H1 (cell line): Measurements from ENCODE around the gene RRAS. TPM values are rescaled to one million over a fixed set of nuclear protein-coding genes. Genes with fewer than 3 reads are reported as not detected.

Experiments used
- CTCF ChIA-PET: fragments of 300-600 bp; sonication (Branson Sonifier 250); formaldehyde crosslinking; loops from one replicate; lab custom pipeline; 2021; ENCODE audit not compliant: partially characterized antibody; lab: Charles Lee
- POLR2A ChIA-PET: fragments of 300-600 bp; sonication (Branson Sonifier 250); formaldehyde crosslinking; loops from one replicate; lab custom pipeline; 2021; ENCODE audit warnings: inconsistent platforms; ENCODE audit not compliant: partially characterized antibody; lab: Charles Lee
- DNase-seq, 2 experiments: peaks; one replicate each; pipeline versions ENCODE4 v3.0.0 to v3.0.0-alpha.2; 2010 to 2022; ENCODE audit warnings: low spot score in 2 of 2, low read depth in 1 of 2, mixed read lengths in 1 of 2
- FAIRE-seq: peaks from 2 replicates; lab custom pipeline; 2011; peaks lifted over from hg19 to GRCh38; lab: Jason Lieb, UNC
- H2AFZ ChIP-seq: 2 replicates; pipeline ENCODE4 v1.8.1; 2012; ENCODE audit warnings: low read length, inconsistent platforms
- H2AK5ac ChIP-seq: 2 replicates; pipeline ENCODE4 v1.6.1; 2013; ENCODE audit warnings: low read depth, low read length
- H2BK120ac ChIP-seq: replicated peaks from 2 replicates; pipeline ENCODE3; 2013; ENCODE audit warnings: low read depth, low read length, inconsistent platforms
- H2BK12ac ChIP-seq: 2 replicates; pipeline ENCODE4 v1.6.1; 2013; ENCODE audit warnings: low read depth, low read length
- H2BK15ac ChIP-seq: 2 replicates; pipeline ENCODE4 v1.6.1; 2013; ENCODE audit warnings: low read length
- H2BK20ac ChIP-seq: 2 replicates; pipeline ENCODE4 v1.6.1; 2013; ENCODE audit warnings: low read length
- H2BK5ac ChIP-seq: 2 replicates; pipeline ENCODE4 v1.6.1; 2013; ENCODE audit warnings: low read depth, low read length
- H3K14ac ChIP-seq: 2 replicates; pipeline ENCODE4 v1.6.1; 2013; ENCODE audit warnings: inconsistent platforms; ENCODE audit not compliant: insufficient read length
- H3K18ac ChIP-seq: 2 replicates; pipeline ENCODE4 v1.6.1; 2013; ENCODE audit warnings: low read length; ENCODE audit errors: extremely low read depth
- H3K23ac ChIP-seq: 2 replicates; pipeline ENCODE4 v1.6.1; 2013; ENCODE audit warnings: inconsistent platforms; ENCODE audit not compliant: insufficient read length
- H3K23me2 ChIP-seq: 2 replicates; pipeline ENCODE4 v1.6.1; 2013; ENCODE audit warnings: low read depth, low read length
- H3K27ac ChIP-seq: 2 replicates; pipeline ENCODE4 v1.6.1; 2011; ENCODE audit warnings: low read depth, low read length, inconsistent platforms
- H3K27me3 ChIP-seq, 4 experiments: replicated peaks in 1 of 4; 1 replicate in 1 of 4; 2 replicates in 3 of 4; pipeline versions ENCODE4 v1.6.1 to v1.8.1; 2011 to 2013; ENCODE audit warnings: low read length in 3 of 4, mild to moderate bottlenecking in 3 of 4, inconsistent platforms in 2 of 4, mixed read lengths in 2 of 4, moderate library complexity in 1 of 4; ENCODE audit not compliant: control insufficient read depth in 3 of 4, insufficient read depth in 3 of 4; ENCODE audit errors: extremely low read depth in 1 of 4
- H3K36me3 ChIP-seq, 4 experiments: 2 replicates each; pipeline versions ENCODE4 v1.6.1 to v1.8.1; 2011 to 2013; ENCODE audit warnings: mild to moderate bottlenecking in 4 of 4, low read length in 3 of 4, moderate library complexity in 2 of 4, control low read depth in 1 of 4, inconsistent platforms in 1 of 4; ENCODE audit not compliant: insufficient read depth in 4 of 4, control insufficient read depth in 2 of 4
- H3K4ac ChIP-seq: replicated peaks from 2 replicates; pipeline ENCODE3; 2013; ENCODE audit warnings: low read length, low read depth, mixed read lengths, inconsistent platforms; ENCODE audit not compliant: insufficient read length
- H3K4me1 ChIP-seq, 4 experiments: replicated peaks in 1 of 4; 1 replicate in 1 of 4; 2 replicates in 3 of 4; pipeline versions ENCODE4 v1.6.1 to v1.8.1; 2011 to 2013; ENCODE audit warnings: low read length in 3 of 4, inconsistent platforms in 2 of 4, mixed read lengths in 1 of 4; ENCODE audit not compliant: insufficient read depth in 4 of 4, control insufficient read depth in 3 of 4
- H3K4me2 ChIP-seq, 2 experiments: 2 replicates each; pipeline versions ENCODE4 v1.6.1 to v1.8.1; 2011 to 2013; ENCODE audit warnings: low read depth in 2 of 2, low read length in 2 of 2, control low read depth in 1 of 2, inconsistent platforms in 1 of 2, mild to moderate bottlenecking in 1 of 2; ENCODE audit not compliant: insufficient read depth in 1 of 2
- H3K4me3 ChIP-seq, 4 experiments: fragments of 200-600, 300-600 bp in 1 of 4; sonication (generic), shearing (Covaris generic), sonication (Bioruptor Twin) in 1 of 4; 2 replicates each; pipeline versions ENCODE4 v1.5.1 to v1.8.1; 2011 to 2016; ENCODE audit warnings: low read length in 4 of 4, low read depth in 3 of 4, control low read depth in 2 of 4, inconsistent platforms in 2 of 4, mild to moderate bottlenecking in 2 of 4, mixed read lengths in 1 of 4, moderate library complexity in 1 of 4; ENCODE audit not compliant: insufficient read depth in 2 of 4; ENCODE audit errors: extremely low read depth in 1 of 4
- H3K56ac ChIP-seq: replicated peaks from 2 replicates; pipeline ENCODE3; 2013; ENCODE audit warnings: low read depth, mild to moderate bottlenecking, mixed read lengths, low read length, inconsistent platforms; ENCODE audit not compliant: insufficient read length
- H3K79me1 ChIP-seq: 2 replicates; pipeline ENCODE4 v1.6.1; 2013; ENCODE audit warnings: low read depth, low read length, control low read depth
- H3K79me2 ChIP-seq, 2 experiments: 2 replicates each; pipeline versions ENCODE4 v1.6.1 to v1.8.1; 2012 to 2013; ENCODE audit warnings: low read length in 2 of 2, mild to moderate bottlenecking in 2 of 2, inconsistent platforms in 1 of 2; ENCODE audit not compliant: insufficient read depth in 2 of 2, control insufficient read depth in 1 of 2
- H3K9ac ChIP-seq, 4 experiments: replicated peaks in 1 of 4; 1 replicate in 1 of 4; 2 replicates in 3 of 4; pipeline versions ENCODE4 v1.6.1 to v1.8.1; 2011 to 2013; ENCODE audit warnings: low read depth in 3 of 4, low read length in 3 of 4, control low read depth in 2 of 4, mild to moderate bottlenecking in 2 of 4, moderate library complexity in 2 of 4, inconsistent platforms in 1 of 4; ENCODE audit errors: extremely low read depth in 1 of 4
- H3K9me3 ChIP-seq, 2 experiments: 2 replicates each; pipeline versions ENCODE4 v1.6.1 to v1.8.1; 2012 to 2013; ENCODE audit warnings: mild to moderate bottlenecking in 2 of 2, moderate library complexity in 2 of 2, control low read depth in 1 of 2, inconsistent platforms in 1 of 2, low read depth in 1 of 2, low read length in 1 of 2, mixed read lengths in 1 of 2; ENCODE audit not compliant: insufficient read depth in 2 of 2
- H4K20me1 ChIP-seq, 2 experiments: replicated peaks in 1 of 2; 2 replicates each; pipeline versions ENCODE3 to v1.8.1; 2011 to 2013; ENCODE audit warnings: inconsistent platforms in 2 of 2, low read length in 2 of 2, mild to moderate bottlenecking in 1 of 2; ENCODE audit not compliant: insufficient read depth in 2 of 2, control insufficient read depth in 1 of 2
- H4K5ac ChIP-seq: 2 replicates; pipeline ENCODE4 v1.6.1; 2013; ENCODE audit warnings: low read length, low read depth, mixed read lengths, inconsistent platforms; ENCODE audit not compliant: insufficient read length
- H4K8ac ChIP-seq: 2 replicates; pipeline ENCODE4 v1.8.0; 2013; ENCODE audit warnings: mild to moderate bottlenecking, moderate library complexity, low read length, inconsistent platforms; ENCODE audit not compliant: insufficient read depth; ENCODE audit errors: extremely low read depth
- H4K91ac ChIP-seq: replicated peaks from 2 replicates; pipeline ENCODE3; 2013; ENCODE audit warnings: low read length, mixed read lengths, inconsistent platforms; ENCODE audit not compliant: insufficient read length
- BCL11A ChIP-seq, 2 experiments: IDR thresholded peaks; one replicate each; pipeline ENCODE4 v1.6.1; 2011; ENCODE audit warnings: low read depth in 2 of 2, low read length in 2 of 2, mild to moderate bottlenecking in 2 of 2
- CEBPB ChIP-seq: IDR thresholded peaks from 2 replicates; pipeline ENCODE4 v1.6.1; 2012; ENCODE audit warnings: low read depth, low read length
- CREB1 ChIP-seq: IDR thresholded peaks from 2 replicates; pipeline ENCODE4 v1.6.1; 2012; ENCODE audit warnings: inconsistent platforms
- EGR1 ChIP-seq: IDR thresholded peaks from 2 replicates; pipeline ENCODE4 v1.6.1; 2011; ENCODE audit warnings: low read depth, low read length, borderline replicate concordance
- GTF2F1 ChIP-seq: IDR thresholded peaks from 2 replicates; pipeline ENCODE4 v1.6.1; 2012; ENCODE audit warnings: low read depth, low read length, improper control_type of control experiment, borderline replicate concordance
- HDAC6 ChIP-seq: IDR thresholded peaks from one replicate; pipeline ENCODE4 v1.7.1; 2012; ENCODE audit warnings: low read depth, mild to moderate bottlenecking, inconsistent platforms, low read length, moderate library complexity
- KDM4A ChIP-seq: IDR thresholded peaks from one replicate; pipeline ENCODE4 v1.7.1; 2012; ENCODE audit warnings: low read depth, mild to moderate bottlenecking, moderate library complexity, low read length, inconsistent platforms; ENCODE audit not compliant: severe bottlenecking
- SIN3A ChIP-seq, 2 experiments: IDR thresholded peaks in 1 of 2; conservative IDR thresholded peaks in 1 of 2; 2 replicates each; pipeline ENCODE4 v1.6.1; 2011 to 2012; ENCODE audit warnings: low read length in 2 of 2, improper control_type of control experiment in 1 of 2, low read depth in 1 of 2, mild to moderate bottlenecking in 1 of 2
- SP1 ChIP-seq: IDR thresholded peaks from 2 replicates; pipeline ENCODE4 v1.6.1; 2011; ENCODE audit warnings: low read depth, low read length
- SRF ChIP-seq: IDR thresholded peaks from 2 replicates; pipeline ENCODE4 v1.6.1; 2011; ENCODE audit warnings: mild to moderate bottlenecking, low read depth, low read length, moderate library complexity
- TAF1 ChIP-seq: IDR thresholded peaks from 2 replicates; pipeline ENCODE4 v1.6.1; 2011; ENCODE audit warnings: mild to moderate bottlenecking, low read depth, low read length
- ZNF274 ChIP-seq: IDR thresholded peaks from 2 replicates; pipeline ENCODE4 v1.7.0; 2012; ENCODE audit warnings: low read length, borderline replicate concordance; ENCODE audit errors: extremely low read depth
- WGBS, 2 experiments: shearing (Covaris generic) in 1 of 2; methylation state at CpG; one replicate each; pipeline versions ENCODE4 v1.1.6 to v1.1.7; 2013 to 2015; ENCODE audit warnings: low lambda C conversion rate in 2 of 2, mixed read lengths in 2 of 2, inconsistent platforms in 1 of 2, low coverage in 1 of 2, missing lambda C conversion rate in 1 of 2; ENCODE audit not compliant: insufficient replicate concordance in 2 of 2, insufficient coverage in 1 of 2, insufficient read length in 1 of 2; ENCODE audit errors: extremely low coverage in 1 of 2, missing lambda C conversion rate in 1 of 2; 5-methylcytosine and 5-hydroxymethylcytosine counted together
- polyA plus RNA-seq, 7 experiments: library from polyadenylated mRNA; depleted of rRNA in 3 of 7; stranded (reverse) in 5 of 7; unstranded in 2 of 7; fragments of >200 nt in 5 of 7; fragments of 200-250 nt in 2 of 7; gene quantifications; 1 replicate in 5 of 7; 2 replicates in 1 of 7; 4 replicates in 1 of 7; pipeline versions ENCODE4 v1.2.1 to v1.2.3, GENCODE V29; 2011 to 2013; ENCODE audit warnings: missing spikeins in 2 of 7, mixed read lengths in 2 of 7
- total RNA-seq: library from RNA; stranded (reverse); fragmentation: NEBNext Ultra II Directional; extraction: Animal tissue kit (Norgen Biotek cat#: 25700); gene quantifications from 2 replicates; pipeline ENCODE4 v1.2.1, GENCODE V29; 2021
- TF ChIP-seq, protein P1 (sequence below): IDR thresholded peaks from 2 replicates; pipeline ENCODE4 v1.6.1; 2011; ENCODE audit warnings: low read depth, mild to moderate bottlenecking, low read length; ENCODE audit not compliant: insufficient read depth

RRAS gene
- total and polyA plus RNA-seq, 2 of the 8 experiments (the other 6 are each of a cell fraction or from before 2014, with no cell fraction given) = 17.7 to 49.1 TPM

DNA sequence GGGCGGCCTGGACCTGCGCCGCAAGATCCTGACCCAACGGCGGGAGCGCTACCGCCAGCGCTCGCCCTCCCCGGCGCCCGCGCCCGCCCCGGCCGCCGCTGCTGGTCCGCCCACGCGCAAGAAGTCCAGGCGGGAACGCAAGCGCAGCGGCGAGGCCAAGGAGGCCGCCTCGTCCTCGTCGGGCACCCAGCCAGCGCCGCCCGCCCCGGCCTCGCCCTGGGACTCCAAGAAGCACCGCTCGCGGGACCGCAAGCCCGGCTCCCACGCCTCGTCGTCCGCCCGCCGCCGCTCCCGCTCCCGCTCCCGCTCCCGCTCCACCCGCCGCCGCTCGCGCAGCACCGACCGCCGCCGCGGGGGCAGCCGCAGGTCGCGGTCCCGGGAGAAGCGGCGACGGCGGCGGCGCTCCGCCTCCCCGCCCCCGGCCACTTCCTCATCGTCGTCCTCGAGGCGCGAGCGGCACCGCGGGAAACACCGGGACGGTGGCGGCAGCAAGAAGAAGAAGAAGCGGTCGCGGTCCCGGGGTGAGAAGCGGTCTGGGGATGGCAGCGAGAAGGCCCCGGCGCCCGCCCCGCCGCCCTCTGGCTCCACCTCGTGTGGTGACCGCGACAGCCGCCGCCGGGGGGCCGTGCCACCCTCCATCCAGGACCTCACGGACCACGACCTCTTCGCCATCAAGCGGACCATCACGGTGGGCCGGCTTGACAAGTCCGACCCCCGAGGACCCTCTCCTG, 12.0 kb upstream of the RRAS start:
- Histone ChIP-seq H4K20me1 (peaks cover 6 to 13% of the 10 kb centered on the region in 2 experiments), H3K23ac (no peak overlapping the region), H4K8ac (no peak overlapping the region), H2AFZ (no peak overlapping the region), H3K36me3 (peaks cover 13 to 69% (median 42%) of the 10 kb centered on the region in 4 experiments; a peak in 7 of 8 replicates), H3K14ac (no peak overlapping the region), H2AK5ac (no peak overlapping the region), H3K79me2 (peaks cover 0 to 3% of the 10 kb centered on the region in 2 experiments; a peak in 1 of 4 replicates), H4K5ac (no peak overlapping the region), H3K27ac (no peak overlapping the region), H3K4me2 (no peak overlapping the region), H2BK120ac (no peak overlapping the region), H2BK12ac (no peak overlapping the region), H4K91ac (no peak overlapping the region), H3K4me3 (no peak overlapping the region), H3K27me3 (no peaks in the 10 kb centered on the region), H3K23me2 (no peaks in the 10 kb centered on the region), H3K9me3 (no peaks in the 10 kb centered on the region), H2BK5ac (no peak overlapping the region), H3K9ac (no peak overlapping the region), H2BK15ac (no peak overlapping the region), H3K18ac (no peak overlapping the region), H3K79me1 (peaks cover 7% of the 10 kb centered on the region; the same call in 1 of the 2 replicates), H3K56ac (no peak overlapping the region), H3K4me1 (peaks cover 0 to 9% (median 3%) of the 10 kb centered on the region in 4 experiments; a peak in 3 of 7 replicates), H3K4ac (no peak overlapping the region), H2BK20ac (no peak overlapping the region)
- POLR2A ChIA-PET = no interaction called here
- FAIRE-seq (no peak), DNase-seq (no peak)
- CTCF ChIA-PET = no interaction called here
- WGBS, 2 experiments = 97% methylated on average over 33 of the region's 110 CpGs; no CpG with 5 or more reads in 1 of the 2 experiments
- TF ChIP-seq SRF (no peak), ZNF274 (no peak), BCL11A (IDR thresholded peaks at IDR 0.05; ENCODE audit: low read depth in 2 of 2, low read length in 2 of 2) (no peak), KDM4A (no peak), CEBPB (no peak), HDAC6 (no peak), GTF2F1 (no peak), SIN3A (conservative IDR thresholded peaks at IDR 0.05 in 1 of 2, IDR thresholded peaks at IDR 0.05 in 1 of 2; ENCODE audit: low read depth in 1 of 2, low read length in 2 of 2) (no peak), SP1 (no peak), EGR1 (no peak), TAF1 (no peak), CREB1 (no peak)
- TF ChIP-seq, protein P1, sequence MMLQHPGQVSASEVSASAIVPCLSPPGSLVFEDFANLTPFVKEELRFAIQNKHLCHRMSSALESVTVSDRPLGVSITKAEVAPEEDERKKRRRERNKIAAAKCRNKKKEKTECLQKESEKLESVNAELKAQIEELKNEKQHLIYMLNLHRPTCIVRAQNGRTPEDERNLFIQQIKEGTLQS = no peak
